ENCODE data around the gene FRA10AC1.

- TF ChIP-seq EP300 (IDR thresholded peaks at IDR 0.05; ENCODE audit: borderline replicate concordance) (peak; percentile 81), MAX (IDR thresholded peaks at IDR 0.05) (peak; percentile 97), CREB1 (IDR thresholded peaks at IDR 0.05; ENCODE audit: low read depth) (peak; percentile 56; the same call in 1 of the 2 replicates), TAF1 (IDR thresholded peaks at IDR 0.05; ENCODE audit: low read depth) (peak; percentile 99)
Observed at GRCh38 chr10:93702210-93703001, at the start of gene FRA10AC1.

Measured in Ishikawa (cell line).